ENCODE measurements around the gene KRT71.

DNA sequence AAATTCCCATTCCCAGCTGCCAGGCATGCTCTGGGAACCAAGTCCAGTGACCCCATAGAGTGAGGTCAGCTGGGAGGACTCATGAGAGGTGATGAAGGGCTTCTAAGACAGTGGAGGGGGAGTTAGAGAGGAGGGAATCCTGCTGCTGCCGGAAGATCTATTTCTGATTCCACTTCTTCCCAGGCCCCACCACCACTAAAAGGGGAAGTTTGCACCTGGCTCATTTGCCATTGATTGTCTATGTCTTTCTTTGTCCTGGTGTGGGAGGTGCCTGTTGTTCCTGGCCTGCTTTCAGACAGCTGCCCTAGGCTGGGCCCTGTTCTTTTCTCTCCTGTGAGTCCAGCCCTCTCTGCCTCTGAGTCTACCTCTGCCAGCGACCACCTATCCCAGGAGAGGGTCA lies 56.9 kb downstream of the KRT71 start:
- no peak for TF ChIP-seq POLR2A (IDR thresholded peaks at IDR 0.05)
- TF ChIP-seq, protein P1, sequence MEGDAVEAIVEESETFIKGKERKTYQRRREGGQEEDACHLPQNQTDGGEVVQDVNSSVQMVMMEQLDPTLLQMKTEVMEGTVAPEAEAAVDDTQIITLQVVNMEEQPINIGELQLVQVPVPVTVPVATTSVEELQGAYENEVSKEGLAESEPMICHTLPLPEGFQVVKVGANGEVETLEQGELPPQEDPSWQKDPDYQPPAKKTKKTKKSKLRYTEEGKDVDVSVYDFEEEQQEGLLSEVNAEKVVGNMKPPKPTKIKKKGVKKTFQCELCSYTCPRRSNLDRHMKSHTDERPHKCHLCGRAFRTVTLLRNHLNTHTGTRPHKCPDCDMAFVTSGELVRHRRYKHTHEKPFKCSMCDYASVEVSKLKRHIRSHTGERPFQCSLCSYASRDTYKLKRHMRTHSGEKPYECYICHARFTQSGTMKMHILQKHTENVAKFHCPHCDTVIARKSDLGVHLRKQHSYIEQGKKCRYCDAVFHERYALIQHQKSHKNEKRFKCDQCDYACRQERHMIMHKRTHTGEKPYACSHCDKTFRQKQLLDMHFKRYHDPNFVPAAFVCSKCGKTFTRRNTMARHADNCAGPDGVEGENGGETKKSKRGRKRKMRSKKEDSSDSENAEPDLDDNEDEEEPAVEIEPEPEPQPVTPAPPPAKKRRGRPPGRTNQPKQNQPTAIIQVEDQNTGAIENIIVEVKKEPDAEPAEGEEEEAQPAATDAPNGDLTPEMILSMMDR (IDR thresholded peaks at IDR 0.05): no peak
- no peak for TF ChIP-seq POLR2AphosphoS5 (IDR thresholded peaks at IDR 0.05)
